IPS-15b (cell line): ENCODE results near the gene LTC4S.
"Not testable (repeated sequence)": the region's sequence is repeated elsewhere in the genome, so short reads cannot be mapped to it uniquely, and the experiment has no call there.

Experiments used
- H3K27me3 ChIP-seq: one replicate; pipeline ENCODE4 v1.6.1; 2013; ENCODE audit warnings: low read length; ENCODE audit not compliant: control insufficient read depth, insufficient read depth
- H3K36me3 ChIP-seq: one replicate; pipeline ENCODE4 v1.6.1; 2013; ENCODE audit warnings: low read length; ENCODE audit not compliant: control insufficient read depth, insufficient read depth
- H3K4me1 ChIP-seq: one replicate; pipeline ENCODE4 v1.6.1; 2013; ENCODE audit warnings: mild to moderate bottlenecking, low read length; ENCODE audit not compliant: control insufficient read depth, insufficient read depth
- H3K4me3 ChIP-seq: one replicate; pipeline ENCODE4 v1.5.1; 2013; ENCODE audit warnings: low read depth, low read length
- H3K9ac ChIP-seq: one replicate; pipeline ENCODE4 v1.6.1; 2013; ENCODE audit warnings: low read depth, mild to moderate bottlenecking, low read length
- H3K9me3 ChIP-seq: one replicate; pipeline ENCODE4 v1.6.1; 2013; ENCODE audit warnings: mild to moderate bottlenecking, low read length; ENCODE audit not compliant: control insufficient read depth, insufficient read depth

Gene LTC4S

GRCh38 chr5:179789278-179789677, 4.5 kb upstream of the LTC4S start:
- H3K9me3 ChIP-seq, H3K4me3 ChIP-seq, H3K4me1 ChIP-seq, H3K27me3 ChIP-seq, H3K9ac ChIP-seq, H3K36me3 ChIP-seq: not testable (repeated sequence)

DNA sequence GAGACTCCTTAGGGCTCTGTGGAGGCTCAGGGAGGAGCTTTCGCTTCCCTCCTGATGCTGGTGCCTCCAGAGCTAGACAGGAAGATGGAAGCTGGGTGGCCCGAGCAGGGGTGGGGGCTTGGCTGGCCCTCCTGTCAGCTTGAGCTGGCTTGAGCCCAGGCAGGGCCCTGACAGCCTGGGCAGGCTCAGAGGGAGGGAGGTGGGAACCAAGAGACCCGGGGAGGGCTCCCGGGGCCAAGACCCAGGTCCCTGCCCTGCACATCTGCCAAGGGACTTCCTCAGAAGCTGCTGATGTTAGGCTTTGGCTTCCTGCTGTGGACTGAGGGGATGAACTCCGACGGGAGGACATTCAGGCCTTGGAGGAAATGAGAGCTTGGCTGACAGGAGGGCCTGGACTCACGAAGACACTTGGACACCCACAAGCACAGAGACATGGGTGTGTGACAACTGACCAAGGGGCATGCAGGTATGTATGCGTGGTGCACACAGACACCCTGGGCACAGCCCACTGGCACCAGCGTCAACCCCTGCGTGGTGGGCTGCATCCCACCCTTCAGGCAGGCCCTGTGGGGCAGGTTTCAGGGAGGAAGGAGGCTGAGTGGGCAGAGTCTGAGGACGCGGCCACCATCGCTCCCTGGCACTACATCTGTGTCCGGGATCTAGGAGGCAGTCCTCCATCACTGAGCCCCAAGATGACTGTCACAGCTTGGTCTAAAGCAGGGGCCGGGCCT, 1.7 kb upstream of the LTC4S start:
- Histone ChIP-seq H3K4me3 (no peak overlapping the region), H3K9me3 (no peaks in the 10 kb centered on the region), H3K27me3 (no peaks in the 10 kb centered on the region), H3K36me3 (no peaks in the 10 kb centered on the region), H3K9ac (no peak overlapping the region), H3K4me1 (peaks cover 2% of the 10 kb centered on the region)

DNA sequence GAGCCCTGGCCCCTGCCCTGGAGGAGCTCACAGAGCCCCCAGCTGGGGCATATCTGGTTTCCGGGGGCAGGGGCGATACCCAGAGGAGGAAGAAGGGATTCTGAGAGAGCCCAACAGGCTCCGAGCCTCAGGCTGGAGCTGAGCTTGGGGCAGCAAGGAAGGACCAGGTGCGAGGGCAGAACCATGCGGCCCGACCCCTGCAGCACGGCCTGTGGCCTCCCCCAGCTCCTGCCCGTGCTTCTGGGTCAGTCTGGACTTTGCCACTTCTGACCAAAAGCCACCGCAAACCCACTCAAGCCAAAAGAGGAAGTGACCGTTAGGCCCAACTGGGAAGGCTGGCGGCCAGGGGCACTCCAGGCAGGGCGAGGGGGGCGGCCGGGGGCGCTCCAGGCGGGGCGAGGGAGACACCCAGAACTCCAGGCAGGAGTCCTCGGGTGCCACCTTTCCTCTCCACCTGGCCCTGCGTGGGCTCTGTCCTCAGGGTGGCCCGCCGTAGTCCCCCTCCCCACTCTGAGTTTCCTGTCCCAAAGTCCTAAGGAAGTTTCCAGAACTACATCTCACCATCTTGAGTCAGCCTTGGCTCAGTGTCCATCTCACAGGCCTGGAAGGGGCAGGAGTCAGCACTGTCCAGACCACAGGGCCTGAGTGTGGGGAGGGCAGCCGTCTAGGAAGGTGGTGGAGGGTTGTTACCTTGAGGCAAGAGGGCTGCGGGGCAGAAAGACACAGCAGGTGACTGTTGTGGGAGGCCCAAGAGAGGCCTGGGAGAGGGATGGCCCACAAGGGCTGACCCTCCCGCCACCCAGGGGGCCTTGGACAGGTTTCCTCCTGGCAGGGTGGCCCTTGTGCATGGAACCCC, 946 bp upstream of the LTC4S start:
- Histone ChIP-seq H3K27me3 (no peaks in the 10 kb centered on the region), H3K9ac (no peak overlapping the region)

GRCh38 chr5:179794171-179794570, 385 bp downstream of the LTC4S start:
- Histone ChIP-seq H3K9ac (peak overlapping the region; percentile 26), H3K27me3 (no peaks in the 10 kb centered on the region), H3K36me3 (peaks cover 10% of the 10 kb centered on the region), H3K9me3 (no peaks in the 10 kb centered on the region), H3K4me3 (no peak overlapping the region), H3K4me1 (peaks cover 2% of the 10 kb centered on the region)

More for the DNA sequence above, 946 bp upstream of the LTC4S start:
- Histone ChIP-seq H3K4me3 (no peak overlapping the region), H3K36me3 (no peaks in the 10 kb centered on the region), H3K9me3 (no peaks in the 10 kb centered on the region), H3K4me1 (peaks cover 2% of the 10 kb centered on the region)

DNA sequence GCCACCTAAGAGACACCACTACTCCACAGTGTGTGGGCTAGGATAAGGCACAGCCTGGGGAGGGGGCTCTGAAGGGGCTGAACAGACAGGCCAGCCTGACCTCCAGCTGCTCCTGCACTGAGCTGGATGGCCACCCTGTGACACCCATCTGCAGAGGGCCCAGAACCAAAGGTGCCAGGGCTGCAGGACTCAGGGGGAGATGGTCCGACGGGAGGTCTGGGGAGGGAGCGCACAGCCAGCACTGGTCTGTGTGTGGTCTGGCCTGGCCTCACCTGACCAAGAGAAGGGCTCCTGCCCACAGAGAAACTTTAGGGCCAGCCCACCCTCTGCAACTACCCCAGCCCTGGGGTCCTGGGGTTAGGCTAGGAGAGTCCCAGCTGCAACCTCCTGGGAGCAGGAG, 789 bp downstream of the LTC4S start:
- peaks cover 14% of the 10 kb centered on the region for H3K36me3 ChIP-seq
- H3K9ac ChIP-seq: peak overlapping the region; percentile 26
- H3K27me3 ChIP-seq: no peaks in the 10 kb centered on the region
- no peak overlapping the region for H3K4me3 ChIP-seq
- no peaks in the 10 kb centered on the region for H3K9me3 ChIP-seq
- peaks cover 2% of the 10 kb centered on the region for H3K4me1 ChIP-seq

GRCh38 chr5:179795049-179795862, 1.5 kb downstream of the LTC4S start:
- H3K27me3 ChIP-seq: no peaks in the 10 kb centered on the region
- H3K36me3 ChIP-seq: peaks cover 19% of the 10 kb centered on the region
- peak overlapping the region; percentile 63 for H3K4me3 ChIP-seq
- peak overlapping the region; percentile 65 for H3K9ac ChIP-seq
- no peaks in the 10 kb centered on the region for H3K9me3 ChIP-seq
- peaks cover 2% of the 10 kb centered on the region for H3K4me1 ChIP-seq

- no peaks in the 10 kb centered on the region for H3K9me3 ChIP-seq
- peak overlapping the region; percentile 65 for H3K9ac ChIP-seq
- peaks cover 20% of the 10 kb centered on the region for H3K36me3 ChIP-seq
- H3K27me3 ChIP-seq: no peaks in the 10 kb centered on the region
- peak overlapping the region; percentile 63 for H3K4me3 ChIP-seq
- peaks cover 2% of the 10 kb centered on the region for H3K4me1 ChIP-seq
These were observed 2.4 kb downstream of the LTC4S start for GRCh38 chr5:179795863-179796833.

GRCh38 chr5:179796877-179797608, 3.3 kb downstream of the LTC4S start:
- Histone ChIP-seq H3K4me1 (peaks cover 2% of the 10 kb centered on the region), H3K9ac (peak overlapping the region; percentile 37), H3K9me3 (no peaks in the 10 kb centered on the region), H3K27me3 (no peaks in the 10 kb centered on the region), H3K4me3 (peak overlapping the region; percentile 61), H3K36me3 (peaks cover 23% of the 10 kb centered on the region)

GRCh38 chr5:179797741-179798140, 4.0 kb downstream of the LTC4S start:
- H3K36me3 ChIP-seq: peaks cover 23% of the 10 kb centered on the region
- H3K9me3 ChIP-seq: no peaks in the 10 kb centered on the region
- H3K4me1 ChIP-seq: peaks cover 3% of the 10 kb centered on the region
- H3K9ac ChIP-seq: no peak overlapping the region
- no peaks in the 10 kb centered on the region for H3K27me3 ChIP-seq
- no peak overlapping the region for H3K4me3 ChIP-seq

- Histone ChIP-seq H3K36me3 (peaks cover 23% of the 10 kb centered on the region), H3K4me3 (no peak overlapping the region), H3K27me3 (no peaks in the 10 kb centered on the region), H3K9me3 (no peaks in the 10 kb centered on the region), H3K4me1 (peaks cover 8% of the 10 kb centered on the region), H3K9ac (no peak overlapping the region)
These were observed 4.5 kb downstream of the LTC4S start for GRCh38 chr5:179798144-179798770.
